Glutamatergic neuron (in vitro differentiated cells): ENCODE results near the gene TOX2. TPM values are rescaled to one million over a fixed set of nuclear protein-coding genes. Genes with fewer than 3 reads are reported as not detected.

Source experiments
- DNase-seq: peaks from one replicate; pipeline ENCODE4 v3.0.0; 2022
- H3K27ac Mint-ChIP-seq: one replicate; pipeline ENCODE4 v1.8.0; 2020; ENCODE audit warnings: mild to moderate bottlenecking, mixed read lengths, inconsistent platforms; ENCODE audit not compliant: unreplicated experiment
- H3K27me3 Mint-ChIP-seq: one replicate; pipeline ENCODE4 v1.8.0; 2020; ENCODE audit warnings: mild to moderate bottlenecking, moderate library complexity, mixed read lengths, inconsistent platforms; ENCODE audit not compliant: unreplicated experiment
- H3K36me3 Mint-ChIP-seq: one replicate; pipeline ENCODE4 v1.8.0; 2020; ENCODE audit warnings: mild to moderate bottlenecking, mixed read lengths, inconsistent platforms; ENCODE audit not compliant: unreplicated experiment
- H3K4me1 Mint-ChIP-seq: one replicate; pipeline ENCODE4 v1.8.0; 2020; ENCODE audit warnings: mild to moderate bottlenecking, low read depth, mixed read lengths, inconsistent platforms; ENCODE audit not compliant: unreplicated experiment
- H3K4me3 Mint-ChIP-seq: one replicate; pipeline ENCODE4 v1.8.0; 2020; ENCODE audit warnings: mild to moderate bottlenecking, mixed read lengths, inconsistent platforms; ENCODE audit not compliant: unreplicated experiment
- H3K9me3 Mint-ChIP-seq: one replicate; pipeline ENCODE4 v1.8.0; 2020; ENCODE audit warnings: mild to moderate bottlenecking, moderate library complexity, mixed read lengths, inconsistent platforms; ENCODE audit not compliant: unreplicated experiment
- total RNA-seq: library from RNA; stranded (reverse); fragmentation: NEBNext Ultra II Directional; extraction: Animal tissue kit (Norgen Biotek cat#: 25700); gene quantifications from one replicate; pipeline ENCODE4 v1.2.1, GENCODE V29; 2021; ENCODE audit not compliant: unreplicated experiment
- TF ChIP-seq, protein P1 (sequence below): fragments of 200-600 bp; sonication (generic); IDR thresholded peaks from one replicate; pipeline ENCODE4 v1.5.0; 2021; ENCODE audit not compliant: partially characterized antibody, unreplicated experiment

The TOX2 gene
- total RNA-seq, 1 donor from 2014 or later, result 11.0 TPM

- peaks cover 5% of the 10 kb centered on the region for H3K36me3 Mint-ChIP-seq
- H3K27me3 Mint-ChIP-seq, result peaks cover 5% of the 10 kb centered on the region
- H3K9me3 Mint-ChIP-seq, result peaks cover 9% of the 10 kb centered on the region
- peaks cover 28% of the 10 kb centered on the region for H3K4me1 Mint-ChIP-seq
- no peak for DNase-seq
- H3K27ac Mint-ChIP-seq, result peak overlapping the region; percentile 57
- TF ChIP-seq, protein P1, sequence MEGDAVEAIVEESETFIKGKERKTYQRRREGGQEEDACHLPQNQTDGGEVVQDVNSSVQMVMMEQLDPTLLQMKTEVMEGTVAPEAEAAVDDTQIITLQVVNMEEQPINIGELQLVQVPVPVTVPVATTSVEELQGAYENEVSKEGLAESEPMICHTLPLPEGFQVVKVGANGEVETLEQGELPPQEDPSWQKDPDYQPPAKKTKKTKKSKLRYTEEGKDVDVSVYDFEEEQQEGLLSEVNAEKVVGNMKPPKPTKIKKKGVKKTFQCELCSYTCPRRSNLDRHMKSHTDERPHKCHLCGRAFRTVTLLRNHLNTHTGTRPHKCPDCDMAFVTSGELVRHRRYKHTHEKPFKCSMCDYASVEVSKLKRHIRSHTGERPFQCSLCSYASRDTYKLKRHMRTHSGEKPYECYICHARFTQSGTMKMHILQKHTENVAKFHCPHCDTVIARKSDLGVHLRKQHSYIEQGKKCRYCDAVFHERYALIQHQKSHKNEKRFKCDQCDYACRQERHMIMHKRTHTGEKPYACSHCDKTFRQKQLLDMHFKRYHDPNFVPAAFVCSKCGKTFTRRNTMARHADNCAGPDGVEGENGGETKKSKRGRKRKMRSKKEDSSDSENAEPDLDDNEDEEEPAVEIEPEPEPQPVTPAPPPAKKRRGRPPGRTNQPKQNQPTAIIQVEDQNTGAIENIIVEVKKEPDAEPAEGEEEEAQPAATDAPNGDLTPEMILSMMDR, result no peak
- peak overlapping the region; percentile 12 for H3K4me3 Mint-ChIP-seq
These were observed 9.3 kb downstream of the TOX2 start for GRCh38 chr20:43923917-43924316.

GRCh38 chr20:43925215-43925614 is 10.6 kb downstream of the TOX2 start:
- H3K9me3 Mint-ChIP-seq, result peaks cover 9% of the 10 kb centered on the region
- no peak for DNase-seq
- peaks cover 5% of the 10 kb centered on the region for H3K27me3 Mint-ChIP-seq
- H3K27ac Mint-ChIP-seq, result no peak overlapping the region
- H3K4me3 Mint-ChIP-seq, result no peak overlapping the region
- peaks cover 28% of the 10 kb centered on the region for H3K4me1 Mint-ChIP-seq
- peaks cover 5% of the 10 kb centered on the region for H3K36me3 Mint-ChIP-seq
- TF ChIP-seq, protein P1, result no peak

GRCh38 chr20:43925801-43926200 is 11.1 kb downstream of the TOX2 start:
- Mint-ChIP-seq H3K36me3 (peaks cover 5% of the 10 kb centered on the region), H3K27me3 (peaks cover 5% of the 10 kb centered on the region), H3K4me1 (peaks cover 28% of the 10 kb centered on the region), H3K4me3 (no peak overlapping the region), H3K27ac (no peak overlapping the region), H3K9me3 (peaks cover 9% of the 10 kb centered on the region)
- TF ChIP-seq, protein P1, result no peak
- no peak for DNase-seq

GRCh38 chr20:43926287-43927050 is 11.8 kb downstream of the TOX2 start:
- no peak for DNase-seq
- no peak overlapping the region for H3K27ac Mint-ChIP-seq
- no peak overlapping the region for H3K4me3 Mint-ChIP-seq
- TF ChIP-seq, protein P1, result no peak
- H3K27me3 Mint-ChIP-seq, result peaks cover 5% of the 10 kb centered on the region
- H3K4me1 Mint-ChIP-seq, result peaks cover 28% of the 10 kb centered on the region
- peaks cover 5% of the 10 kb centered on the region for H3K36me3 Mint-ChIP-seq
- H3K9me3 Mint-ChIP-seq, result peaks cover 9% of the 10 kb centered on the region

- TF ChIP-seq, protein P1, result no peak
- H3K9me3 Mint-ChIP-seq, result peaks cover 6% of the 10 kb centered on the region
- H3K27ac Mint-ChIP-seq, result no peak overlapping the region
- H3K4me1 Mint-ChIP-seq, result peaks cover 8% of the 10 kb centered on the region
- no peak for DNase-seq
- peaks cover 3% of the 10 kb centered on the region for H3K27me3 Mint-ChIP-seq
- no peaks in the 10 kb centered on the region for H3K36me3 Mint-ChIP-seq
- H3K4me3 Mint-ChIP-seq, result no peak overlapping the region
These were observed 17.3 kb downstream of the TOX2 start for GRCh38 chr20:43931976-43932375.
